H9 (cell line): ENCODE results near the gene FHIT. TPM values are rescaled to one million over a fixed set of nuclear protein-coding genes. Genes with fewer than 3 reads are reported as not detected.

Experiments used
- DNase-seq: peaks from one replicate; pipeline ENCODE4 v3.0.0-alpha.2; 2017
- H2AFZ ChIP-seq: one replicate; pipeline ENCODE4 v1.6.1; 2013; ENCODE audit warnings: mild to moderate bottlenecking, low read length, control low read depth, moderate library complexity
- H2AK5ac ChIP-seq: 2 replicates; pipeline ENCODE4 v1.6.1; 2013; ENCODE audit warnings: low read length, control low read depth, mixed read lengths; ENCODE audit not compliant: insufficient read length
- H2BK120ac ChIP-seq: one replicate; pipeline ENCODE4 v1.6.1; 2013; ENCODE audit warnings: low read depth, mild to moderate bottlenecking, low read length, control low read depth, inconsistent platforms; ENCODE audit not compliant: poor library complexity, severe bottlenecking
- H2BK12ac ChIP-seq: 2 replicates; pipeline ENCODE4 v1.6.1; 2013; ENCODE audit warnings: low read length, control low read depth, mixed read lengths, low read depth; ENCODE audit not compliant: insufficient read length
- H2BK15ac ChIP-seq: 2 replicates; pipeline ENCODE4 v1.6.1; 2013; ENCODE audit warnings: low read depth, low read length, control low read depth
- H2BK20ac ChIP-seq: one replicate; pipeline ENCODE4 v1.6.1; 2013; ENCODE audit warnings: low read depth, mild to moderate bottlenecking, low read length, control low read depth, inconsistent platforms; ENCODE audit not compliant: poor library complexity, severe bottlenecking
- H2BK5ac ChIP-seq: 2 replicates; pipeline ENCODE4 v1.6.1; 2013; ENCODE audit warnings: low read length, control low read depth, mixed read lengths; ENCODE audit not compliant: insufficient read length
- H3K14ac ChIP-seq: 2 replicates; pipeline ENCODE4 v1.6.1; 2013; ENCODE audit warnings: low read length, control low read depth; ENCODE audit not compliant: insufficient read depth
- H3K18ac ChIP-seq: 2 replicates; pipeline ENCODE4 v1.6.1; 2013; ENCODE audit warnings: low read depth, mild to moderate bottlenecking, mixed read lengths, low read length, control low read depth; ENCODE audit not compliant: insufficient read length
- H3K23ac ChIP-seq: 2 replicates; pipeline ENCODE4 v1.6.1; 2013; ENCODE audit warnings: low read length, control low read depth, mixed read lengths, low read depth; ENCODE audit not compliant: insufficient read length
- H3K23me2 ChIP-seq: 2 replicates; pipeline ENCODE4 v1.6.1; 2013; ENCODE audit warnings: low read depth, mild to moderate bottlenecking, mixed read lengths, low read length, control low read depth; ENCODE audit not compliant: insufficient read length, poor library complexity, severe bottlenecking
- H3K27ac ChIP-seq: 2 replicates; pipeline ENCODE4 v1.5.1; 2013; ENCODE audit warnings: low read length, control low read depth, mixed read lengths, low read depth; ENCODE audit not compliant: insufficient read length
- H3K27me3 ChIP-seq: 2 replicates; pipeline ENCODE4 v1.6.1; 2013; ENCODE audit warnings: low read length, control low read depth, inconsistent platforms; ENCODE audit not compliant: insufficient read depth
- H3K4ac ChIP-seq: 2 replicates; pipeline ENCODE4 v1.6.1; 2013; ENCODE audit warnings: low read depth, mild to moderate bottlenecking, control low read depth, inconsistent platforms, low read length, moderate library complexity
- H3K4me1 ChIP-seq: 2 replicates; pipeline ENCODE4 v1.6.1; 2013; ENCODE audit warnings: low read length, control low read depth, inconsistent platforms; ENCODE audit not compliant: insufficient read depth
- H3K4me2 ChIP-seq: 2 replicates; pipeline ENCODE4 v1.6.1; 2013; ENCODE audit warnings: low read length, control low read depth, mixed read lengths; ENCODE audit not compliant: insufficient read length, insufficient read depth
- H3K56ac ChIP-seq: 2 replicates; pipeline ENCODE4 v1.6.1; 2013; ENCODE audit warnings: low read depth, mild to moderate bottlenecking, mixed read lengths, low read length, control low read depth; ENCODE audit not compliant: insufficient read length
- H3K79me1 ChIP-seq: 2 replicates; pipeline ENCODE4 v1.6.1; 2013; ENCODE audit warnings: low read depth, mild to moderate bottlenecking, moderate library complexity, low read length, control low read depth, inconsistent platforms; ENCODE audit not compliant: insufficient read depth, poor library complexity, severe bottlenecking
- H3K79me2 ChIP-seq: 2 replicates; pipeline ENCODE4 v1.6.1; 2013; ENCODE audit warnings: low read length, control low read depth, inconsistent platforms; ENCODE audit not compliant: insufficient read depth
- H3K9ac ChIP-seq: 2 replicates; pipeline ENCODE4 v1.6.1; 2013; ENCODE audit warnings: low read length, control low read depth, mixed read lengths; ENCODE audit not compliant: insufficient read length; ENCODE audit errors: extremely low read depth
- H3K9me3 ChIP-seq: one replicate; pipeline ENCODE4 v1.6.1; 2013; ENCODE audit warnings: low read depth, low read length, inconsistent platforms; ENCODE audit not compliant: control insufficient read depth
- H3T11ph ChIP-seq: one replicate; pipeline ENCODE4 v1.6.1; 2013; ENCODE audit warnings: mild to moderate bottlenecking, low read length, control low read depth, inconsistent platforms
- H4K20me1 ChIP-seq: one replicate; pipeline ENCODE4 v1.6.1; 2013; ENCODE audit not compliant: control insufficient read depth, insufficient read length, insufficient read depth
- H4K5ac ChIP-seq: 2 replicates; pipeline ENCODE4 v1.6.1; 2013; ENCODE audit warnings: low read depth, mild to moderate bottlenecking, mixed read lengths, low read length, control low read depth; ENCODE audit not compliant: insufficient read length
- H4K8ac ChIP-seq: replicated peaks from 2 replicates; pipeline ENCODE4 v1.6.1; 2013; ENCODE audit warnings: low read length, control low read depth, mixed read lengths, low read depth; ENCODE audit not compliant: insufficient read length
- H4K91ac ChIP-seq: 2 replicates; pipeline ENCODE4 v1.6.1; 2013; ENCODE audit warnings: low read depth, mild to moderate bottlenecking, moderate library complexity, mixed read lengths, low read length, control low read depth; ENCODE audit not compliant: insufficient read length
- H3K27ac Mint-ChIP-seq, 3 experiments: 2 replicates in 2 of 3; 3 replicates in 1 of 3; pipeline ENCODE4 v1.8.0; 2020 to 2021; ENCODE audit warnings: mixed read lengths in 3 of 3, mild to moderate bottlenecking in 1 of 3, moderate library complexity in 1 of 3
- H3K27me3 Mint-ChIP-seq: 2 replicates; pipeline ENCODE4 v1.8.0; 2021; ENCODE audit warnings: low read depth, mild to moderate bottlenecking, moderate library complexity, mixed read lengths
- H3K36me3 Mint-ChIP-seq, 3 experiments: 2 replicates in 2 of 3; 3 replicates in 1 of 3; pipeline ENCODE4 v1.8.0; 2020 to 2021; ENCODE audit warnings: low read depth in 3 of 3, mixed read lengths in 3 of 3; ENCODE audit not compliant: insufficient read depth in 1 of 3
- H3K4me1 Mint-ChIP-seq, 2 experiments: 2 replicates each; pipeline ENCODE4 v1.8.0; 2020; ENCODE audit warnings: mixed read lengths in 2 of 2
- H3K4me3 Mint-ChIP-seq, 2 experiments: 2 replicates in 1 of 2; 3 replicates in 1 of 2; pipeline ENCODE4 v1.8.0; 2020 to 2021; ENCODE audit warnings: mild to moderate bottlenecking in 2 of 2, mixed read lengths in 2 of 2, moderate library complexity in 1 of 2
- H3K9me3 Mint-ChIP-seq, 2 experiments: 2 replicates in 1 of 2; 3 replicates in 1 of 2; pipeline ENCODE4 v1.8.0; 2020; ENCODE audit warnings: mild to moderate bottlenecking in 2 of 2, mixed read lengths in 2 of 2, moderate library complexity in 1 of 2
- CTCF ChIP-seq: fragments of 200-600 bp; sonication (generic); conservative IDR thresholded peaks from 3 replicates; pipeline ENCODE4 v1.8.0; 2021; ENCODE audit warnings: antibody characterized with exemption, mild to moderate bottlenecking
- WGBS: extraction: QIAGEN DNeasy Blood & Tissue Kit; methylation state at CpG from one replicate; pipeline ENCODE4 v1.1.7; 2013; ENCODE audit warnings: missing lambda C conversion rate, low lambda C conversion rate, mixed read lengths; ENCODE audit not compliant: insufficient read length; ENCODE audit errors: extremely low coverage; 5-methylcytosine and 5-hydroxymethylcytosine counted together
- total RNA-seq: library from RNA; stranded (reverse); gene quantifications from 2 replicates; pipeline ENCODE4 v1.2.1, GENCODE V29; 2021

FHIT gene
- total RNA-seq, 1 experiment from 2014 or later: 3.0 TPM

GRCh38 chr3:60056404-60056803 is 1194.8 kb downstream of the FHIT start:
- no peak overlapping the region for H3K23ac ChIP-seq
- no peak overlapping the region for H3T11ph ChIP-seq
- no peak overlapping the region for H4K91ac ChIP-seq
- no CpG with 5 or more reads among the region's 4 CpGs for WGBS
- Mint-ChIP-seq H3K36me3 (no peaks in the 10 kb centered on the region; a peak in 3 of 7 replicates), H3K9me3 (peaks cover 8% of the 10 kb centered on the region in 2 experiments; a peak in 3 of 5 replicates), H3K27me3 (no peaks in the 10 kb centered on the region), H3K4me3 (no peak overlapping the region), H3K4me1 (no peaks in the 10 kb centered on the region), H3K27ac (no peak overlapping the region)
- no peaks in the 10 kb centered on the region for H3K27me3 ChIP-seq
- H3K18ac ChIP-seq: no peak overlapping the region
- H3K9me3 ChIP-seq: no peaks in the 10 kb centered on the region
- H2BK15ac ChIP-seq: no peak overlapping the region
- no peaks in the 10 kb centered on the region for H3K23me2 ChIP-seq
- H2BK120ac ChIP-seq: no peak overlapping the region
- H2BK5ac ChIP-seq: no peak overlapping the region
- no peak overlapping the region for H2BK20ac ChIP-seq
- H3K4me1 ChIP-seq: no peaks in the 10 kb centered on the region
- H3K14ac ChIP-seq: no peak overlapping the region
- no peak overlapping the region for H3K9ac ChIP-seq
- TF ChIP-seq CTCF: no peak
- no peaks in the 10 kb centered on the region for H3K79me2 ChIP-seq
- no peaks in the 10 kb centered on the region for H3K79me1 ChIP-seq
- no peak overlapping the region for H2AK5ac ChIP-seq
- DNase-seq: no peak
- H3K4ac ChIP-seq: no peak overlapping the region
- no peak overlapping the region for H3K4me2 ChIP-seq
- no peak overlapping the region for H3K56ac ChIP-seq
- H4K8ac ChIP-seq: no peak overlapping the region
- no peak overlapping the region for H2BK12ac ChIP-seq
- no peak overlapping the region for H3K27ac ChIP-seq
- H4K5ac ChIP-seq: no peak overlapping the region
- H2AFZ ChIP-seq: no peak overlapping the region
- H4K20me1 ChIP-seq: no peaks in the 10 kb centered on the region
